ENCODE measurements around the gene SRSF9.

DNA sequence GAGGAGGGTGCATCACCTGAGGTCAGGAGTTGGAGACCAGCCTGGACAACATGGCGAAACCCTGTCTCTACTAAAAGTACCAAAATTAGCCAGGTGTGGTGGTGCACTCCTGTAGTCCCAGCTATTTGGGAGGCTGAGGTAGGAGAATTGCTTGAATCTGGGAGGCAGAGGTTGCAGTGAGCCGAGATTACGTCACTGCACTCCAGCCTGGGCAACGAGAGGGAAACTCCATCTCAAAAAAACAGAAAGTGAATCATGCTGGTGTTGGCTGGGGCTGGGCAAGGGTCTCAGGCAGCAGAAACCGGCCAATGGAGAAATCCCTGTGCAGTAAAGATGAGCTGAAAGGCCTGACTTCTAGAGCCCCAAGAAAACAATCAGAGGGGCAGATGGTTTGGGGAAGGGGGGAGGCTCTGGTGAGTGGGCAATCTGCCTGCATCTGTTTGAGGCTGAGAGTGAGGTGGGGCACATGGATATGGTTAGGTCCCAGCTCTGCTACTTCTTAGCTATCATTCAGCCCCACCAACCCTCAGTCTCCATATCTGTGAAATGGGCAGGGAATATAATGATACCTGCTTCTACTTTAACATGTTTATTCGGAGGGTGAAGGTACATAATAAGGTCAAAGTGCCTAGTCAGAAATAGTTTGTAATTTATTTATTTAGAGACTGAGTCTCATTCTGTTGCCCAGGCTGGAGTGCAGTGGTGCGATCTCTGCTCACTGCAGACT, 52.9 kb downstream of the SRSF9 start:
- TF ChIP-seq NFIC (IDR thresholded peaks at IDR 0.05; ENCODE audit: low read length) (no peak), ZNF101 (CRISPR knock-in tag; IDR thresholded peaks at IDR 0.05; ENCODE audit: borderline replicate concordance, low read depth) (no peak), RAD21 (CRISPR knock-in tag; IDR thresholded peaks at IDR 0.05) (no peak), CBX5 (CRISPR knock-in tag; IDR thresholded peaks at IDR 0.05; ENCODE audit: borderline replicate concordance) (no peak)
- TF ChIP-seq, protein P1, sequence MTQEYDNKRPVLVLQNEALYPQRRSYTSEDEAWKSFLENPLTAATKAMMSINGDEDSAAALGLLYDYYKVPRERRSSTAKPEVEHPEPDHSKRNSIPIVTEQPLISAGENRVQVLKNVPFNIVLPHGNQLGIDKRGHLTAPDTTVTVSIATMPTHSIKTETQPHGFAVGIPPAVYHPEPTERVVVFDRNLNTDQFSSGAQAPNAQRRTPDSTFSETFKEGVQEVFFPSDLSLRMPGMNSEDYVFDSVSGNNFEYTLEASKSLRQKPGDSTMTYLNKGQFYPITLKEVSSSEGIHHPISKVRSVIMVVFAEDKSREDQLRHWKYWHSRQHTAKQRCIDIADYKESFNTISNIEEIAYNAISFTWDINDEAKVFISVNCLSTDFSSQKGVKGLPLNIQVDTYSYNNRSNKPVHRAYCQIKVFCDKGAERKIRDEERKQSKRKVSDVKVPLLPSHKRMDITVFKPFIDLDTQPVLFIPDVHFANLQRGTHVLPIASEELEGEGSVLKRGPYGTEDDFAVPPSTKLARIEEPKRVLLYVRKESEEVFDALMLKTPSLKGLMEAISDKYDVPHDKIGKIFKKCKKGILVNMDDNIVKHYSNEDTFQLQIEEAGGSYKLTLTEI (CRISPR knock-in tag; conservative IDR thresholded peaks at IDR 0.05), result no peak
- TF ChIP-seq, protein P2, sequence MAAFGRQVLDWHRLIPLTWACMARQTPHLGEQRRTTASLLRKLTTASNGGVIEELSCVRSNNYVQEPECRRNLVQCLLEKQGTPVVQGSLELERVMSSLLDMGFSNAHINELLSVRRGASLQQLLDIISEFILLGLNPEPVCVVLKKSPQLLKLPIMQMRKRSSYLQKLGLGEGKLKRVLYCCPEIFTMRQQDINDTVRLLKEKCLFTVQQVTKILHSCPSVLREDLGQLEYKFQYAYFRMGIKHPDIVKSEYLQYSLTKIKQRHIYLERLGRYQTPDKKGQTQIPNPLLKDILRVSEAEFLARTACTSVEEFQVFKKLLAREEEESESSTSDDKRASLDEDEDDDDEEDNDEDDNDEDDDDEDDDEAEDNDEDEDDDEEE (CRISPR knock-in tag; IDR thresholded peaks at IDR 0.05), result no peak

Measured in HepG2 (cell line).